ENCODE data around the gene POMC.
"Not testable (repeated sequence)": the region's sequence is repeated elsewhere in the genome, so short reads cannot be mapped to it uniquely, and the experiment has no call there.

POMC gene

GRCh38 chr2:25131567-25132298 is 36.6 kb downstream of the POMC start:
- Mint-ChIP-seq H3K4me1 (ENCODE audit: low read depth) (peaks cover 8% of the 10 kb centered on the region), H3K27ac (no peak overlapping the region), H3K27me3 (peaks cover 63% of the 10 kb centered on the region), H3K4me3 (peak overlapping the region; percentile 63), H3K36me3 (ENCODE audit: low read depth) (no peaks in the 10 kb centered on the region), H3K9me3 (no peaks in the 10 kb centered on the region)

- Mint-ChIP-seq H3K9me3 (no peaks in the 10 kb centered on the region), H3K27ac (no peak overlapping the region), H3K36me3 (ENCODE audit: low read depth) (no peaks in the 10 kb centered on the region), H3K4me1 (ENCODE audit: low read depth) (peaks cover 8% of the 10 kb centered on the region), H3K27me3 (peaks cover 63% of the 10 kb centered on the region), H3K4me3 (peak overlapping the region; percentile 63)
Measured at GRCh38 chr2:25131253-25131566, 37.2 kb downstream of the POMC start.

GRCh38 chr2:25129901-25130520 is 38.4 kb downstream of the POMC start:
- no peaks in the 10 kb centered on the region for H3K36me3 Mint-ChIP-seq (ENCODE audit: low read depth)
- no peak overlapping the region for H3K27ac Mint-ChIP-seq
- peaks cover 8% of the 10 kb centered on the region for H3K4me1 Mint-ChIP-seq (ENCODE audit: low read depth)
- H3K27me3 Mint-ChIP-seq = peaks cover 53% of the 10 kb centered on the region
- no peaks in the 10 kb centered on the region for H3K9me3 Mint-ChIP-seq
- no peak overlapping the region for H3K4me3 Mint-ChIP-seq

- peaks cover 8% of the 10 kb centered on the region for H3K4me1 Mint-ChIP-seq (ENCODE audit: low read depth)
- H3K4me3 Mint-ChIP-seq = no peak overlapping the region
- H3K27me3 Mint-ChIP-seq = peaks cover 34% of the 10 kb centered on the region
- no peaks in the 10 kb centered on the region for H3K9me3 Mint-ChIP-seq
- no peaks in the 10 kb centered on the region for H3K36me3 Mint-ChIP-seq (ENCODE audit: low read depth)
- no peak overlapping the region for H3K27ac Mint-ChIP-seq
Measured at GRCh38 chr2:25127646-25128045, 40.7 kb downstream of the POMC start.

- not testable (repeated sequence) for H3K36me3 Mint-ChIP-seq (ENCODE audit: low read depth); H3K4me3 Mint-ChIP-seq; H3K9me3 Mint-ChIP-seq; H3K27ac Mint-ChIP-seq; H3K4me1 Mint-ChIP-seq (ENCODE audit: low read depth)
- H3K27me3 Mint-ChIP-seq = peaks cover 33% of the 10 kb centered on the region
Measured at GRCh38 chr2:25127071-25127470, 41.3 kb downstream of the POMC start.

- Mint-ChIP-seq H3K4me1 (ENCODE audit: low read depth) (peaks cover 8% of the 10 kb centered on the region), H3K27me3 (peaks cover 24% of the 10 kb centered on the region), H3K36me3 (ENCODE audit: low read depth) (no peaks in the 10 kb centered on the region), H3K9me3 (no peaks in the 10 kb centered on the region), H3K27ac (no peak overlapping the region), H3K4me3 (no peak overlapping the region)
Measured at GRCh38 chr2:25125976-25126375, 42.4 kb downstream of the POMC start.

- no peak overlapping the region for H3K27ac Mint-ChIP-seq
- H3K9me3 Mint-ChIP-seq = no peaks in the 10 kb centered on the region
- no peaks in the 10 kb centered on the region for H3K36me3 Mint-ChIP-seq (ENCODE audit: low read depth)
- peaks cover 8% of the 10 kb centered on the region for H3K4me1 Mint-ChIP-seq (ENCODE audit: low read depth)
- H3K4me3 Mint-ChIP-seq = no peak overlapping the region
- peaks cover 16% of the 10 kb centered on the region for H3K27me3 Mint-ChIP-seq
Measured at GRCh38 chr2:25125189-25125588, 43.2 kb downstream of the POMC start.

- H3K4me3 Mint-ChIP-seq = no peak overlapping the region
- H3K27ac Mint-ChIP-seq = no peak overlapping the region
- no peaks in the 10 kb centered on the region for H3K9me3 Mint-ChIP-seq
- H3K36me3 Mint-ChIP-seq (ENCODE audit: low read depth) = no peaks in the 10 kb centered on the region
- H3K4me1 Mint-ChIP-seq (ENCODE audit: low read depth) = no peaks in the 10 kb centered on the region
- peaks cover 7% of the 10 kb centered on the region for H3K27me3 Mint-ChIP-seq
Measured at GRCh38 chr2:25123682-25124081, 44.7 kb downstream of the POMC start.

- H3K4me3 Mint-ChIP-seq = no peak overlapping the region
- no peaks in the 10 kb centered on the region for H3K9me3 Mint-ChIP-seq
- peaks cover 10% of the 10 kb centered on the region for H3K27me3 Mint-ChIP-seq
- H3K36me3 Mint-ChIP-seq (ENCODE audit: low read depth) = no peaks in the 10 kb centered on the region
- H3K4me1 Mint-ChIP-seq (ENCODE audit: low read depth) = no peaks in the 10 kb centered on the region
- no peak overlapping the region for H3K27ac Mint-ChIP-seq
Measured at GRCh38 chr2:25122367-25122766, 46.0 kb downstream of the POMC start.

GRCh38 chr2:25119263-25119662 is 49.1 kb downstream of the POMC start:
- H3K27ac Mint-ChIP-seq = no peak overlapping the region
- H3K9me3 Mint-ChIP-seq = no peaks in the 10 kb centered on the region
- H3K4me3 Mint-ChIP-seq = no peak overlapping the region
- H3K4me1 Mint-ChIP-seq (ENCODE audit: low read depth) = no peaks in the 10 kb centered on the region
- peaks cover 10% of the 10 kb centered on the region for H3K27me3 Mint-ChIP-seq
- no peaks in the 10 kb centered on the region for H3K36me3 Mint-ChIP-seq (ENCODE audit: low read depth)

GRCh38 chr2:25116956-25117355 is 51.4 kb downstream of the POMC start:
- Mint-ChIP-seq H3K36me3 (ENCODE audit: low read depth) (no peaks in the 10 kb centered on the region), H3K4me1 (ENCODE audit: low read depth) (no peaks in the 10 kb centered on the region), H3K9me3 (no peaks in the 10 kb centered on the region), H3K27ac (no peak overlapping the region), H3K27me3 (peaks cover 4% of the 10 kb centered on the region), H3K4me3 (no peak overlapping the region)

GRCh38 chr2:25115902-25116301 is 52.5 kb downstream of the POMC start:
- no peak overlapping the region for H3K27ac Mint-ChIP-seq
- H3K36me3 Mint-ChIP-seq (ENCODE audit: low read depth) = no peaks in the 10 kb centered on the region
- H3K4me3 Mint-ChIP-seq = no peak overlapping the region
- H3K4me1 Mint-ChIP-seq (ENCODE audit: low read depth) = no peaks in the 10 kb centered on the region
- no peaks in the 10 kb centered on the region for H3K9me3 Mint-ChIP-seq
- peaks cover 7% of the 10 kb centered on the region for H3K27me3 Mint-ChIP-seq

GRCh38 chr2:25115249-25115883 is 53.0 kb downstream of the POMC start:
- Mint-ChIP-seq H3K4me1 (ENCODE audit: low read depth) (no peaks in the 10 kb centered on the region), H3K27me3 (peaks cover 7% of the 10 kb centered on the region), H3K4me3 (no peak overlapping the region), H3K27ac (no peak overlapping the region), H3K36me3 (ENCODE audit: low read depth) (no peaks in the 10 kb centered on the region), H3K9me3 (no peaks in the 10 kb centered on the region)

- H3K9me3 Mint-ChIP-seq = no peaks in the 10 kb centered on the region
- no peak overlapping the region for H3K27ac Mint-ChIP-seq
- H3K4me3 Mint-ChIP-seq = no peak overlapping the region
- peaks cover 7% of the 10 kb centered on the region for H3K27me3 Mint-ChIP-seq
- peaks cover 5% of the 10 kb centered on the region for H3K4me1 Mint-ChIP-seq (ENCODE audit: low read depth)
- no peaks in the 10 kb centered on the region for H3K36me3 Mint-ChIP-seq (ENCODE audit: low read depth)
Measured at GRCh38 chr2:25112113-25112512, 56.3 kb downstream of the POMC start.

All from stimulated activated naive CD8-positive, alpha-beta T cell treated with anti-CD3 and anti-CD28 coated beads, Interleukin-15, Interleukin-2, amounts not matched to agents 100 ng/mL and 50 ng/mL, for 24 hours (primary cell).